Measurements from ENCODE around the gene TEAD1. TPM values are rescaled to one million over a fixed set of nuclear protein-coding genes. Genes with fewer than 3 reads are reported as not detected.

The TEAD1 gene
- total and polyA plus RNA-seq, 9 of the 15 experiments (the other 6 are each of a cell fraction or from before 2014, with no cell fraction given), result 1.7 to 17.7 (median 10.8) TPM

DNA sequence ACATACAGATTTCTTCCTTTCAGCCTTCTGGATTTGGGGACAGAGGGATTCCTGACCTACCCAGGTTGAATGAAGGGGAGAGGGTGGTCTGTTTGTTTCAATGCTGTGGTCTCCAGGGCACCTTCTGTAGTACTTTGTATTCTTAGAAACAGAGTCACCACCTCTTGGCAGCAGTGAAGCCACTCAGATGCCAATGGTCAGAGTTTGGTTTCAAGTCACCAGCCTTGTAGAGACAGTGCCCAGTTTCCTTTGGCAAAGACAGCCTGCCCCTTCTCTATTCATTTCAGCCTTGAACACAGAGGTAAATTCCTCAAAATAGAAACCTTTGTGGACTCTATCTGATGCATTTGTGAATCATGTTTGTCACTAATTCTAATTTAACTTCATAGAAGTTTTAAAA, 223.2 kb downstream of the TEAD1 start (continued):
- TF ChIP-seq, protein P1, sequence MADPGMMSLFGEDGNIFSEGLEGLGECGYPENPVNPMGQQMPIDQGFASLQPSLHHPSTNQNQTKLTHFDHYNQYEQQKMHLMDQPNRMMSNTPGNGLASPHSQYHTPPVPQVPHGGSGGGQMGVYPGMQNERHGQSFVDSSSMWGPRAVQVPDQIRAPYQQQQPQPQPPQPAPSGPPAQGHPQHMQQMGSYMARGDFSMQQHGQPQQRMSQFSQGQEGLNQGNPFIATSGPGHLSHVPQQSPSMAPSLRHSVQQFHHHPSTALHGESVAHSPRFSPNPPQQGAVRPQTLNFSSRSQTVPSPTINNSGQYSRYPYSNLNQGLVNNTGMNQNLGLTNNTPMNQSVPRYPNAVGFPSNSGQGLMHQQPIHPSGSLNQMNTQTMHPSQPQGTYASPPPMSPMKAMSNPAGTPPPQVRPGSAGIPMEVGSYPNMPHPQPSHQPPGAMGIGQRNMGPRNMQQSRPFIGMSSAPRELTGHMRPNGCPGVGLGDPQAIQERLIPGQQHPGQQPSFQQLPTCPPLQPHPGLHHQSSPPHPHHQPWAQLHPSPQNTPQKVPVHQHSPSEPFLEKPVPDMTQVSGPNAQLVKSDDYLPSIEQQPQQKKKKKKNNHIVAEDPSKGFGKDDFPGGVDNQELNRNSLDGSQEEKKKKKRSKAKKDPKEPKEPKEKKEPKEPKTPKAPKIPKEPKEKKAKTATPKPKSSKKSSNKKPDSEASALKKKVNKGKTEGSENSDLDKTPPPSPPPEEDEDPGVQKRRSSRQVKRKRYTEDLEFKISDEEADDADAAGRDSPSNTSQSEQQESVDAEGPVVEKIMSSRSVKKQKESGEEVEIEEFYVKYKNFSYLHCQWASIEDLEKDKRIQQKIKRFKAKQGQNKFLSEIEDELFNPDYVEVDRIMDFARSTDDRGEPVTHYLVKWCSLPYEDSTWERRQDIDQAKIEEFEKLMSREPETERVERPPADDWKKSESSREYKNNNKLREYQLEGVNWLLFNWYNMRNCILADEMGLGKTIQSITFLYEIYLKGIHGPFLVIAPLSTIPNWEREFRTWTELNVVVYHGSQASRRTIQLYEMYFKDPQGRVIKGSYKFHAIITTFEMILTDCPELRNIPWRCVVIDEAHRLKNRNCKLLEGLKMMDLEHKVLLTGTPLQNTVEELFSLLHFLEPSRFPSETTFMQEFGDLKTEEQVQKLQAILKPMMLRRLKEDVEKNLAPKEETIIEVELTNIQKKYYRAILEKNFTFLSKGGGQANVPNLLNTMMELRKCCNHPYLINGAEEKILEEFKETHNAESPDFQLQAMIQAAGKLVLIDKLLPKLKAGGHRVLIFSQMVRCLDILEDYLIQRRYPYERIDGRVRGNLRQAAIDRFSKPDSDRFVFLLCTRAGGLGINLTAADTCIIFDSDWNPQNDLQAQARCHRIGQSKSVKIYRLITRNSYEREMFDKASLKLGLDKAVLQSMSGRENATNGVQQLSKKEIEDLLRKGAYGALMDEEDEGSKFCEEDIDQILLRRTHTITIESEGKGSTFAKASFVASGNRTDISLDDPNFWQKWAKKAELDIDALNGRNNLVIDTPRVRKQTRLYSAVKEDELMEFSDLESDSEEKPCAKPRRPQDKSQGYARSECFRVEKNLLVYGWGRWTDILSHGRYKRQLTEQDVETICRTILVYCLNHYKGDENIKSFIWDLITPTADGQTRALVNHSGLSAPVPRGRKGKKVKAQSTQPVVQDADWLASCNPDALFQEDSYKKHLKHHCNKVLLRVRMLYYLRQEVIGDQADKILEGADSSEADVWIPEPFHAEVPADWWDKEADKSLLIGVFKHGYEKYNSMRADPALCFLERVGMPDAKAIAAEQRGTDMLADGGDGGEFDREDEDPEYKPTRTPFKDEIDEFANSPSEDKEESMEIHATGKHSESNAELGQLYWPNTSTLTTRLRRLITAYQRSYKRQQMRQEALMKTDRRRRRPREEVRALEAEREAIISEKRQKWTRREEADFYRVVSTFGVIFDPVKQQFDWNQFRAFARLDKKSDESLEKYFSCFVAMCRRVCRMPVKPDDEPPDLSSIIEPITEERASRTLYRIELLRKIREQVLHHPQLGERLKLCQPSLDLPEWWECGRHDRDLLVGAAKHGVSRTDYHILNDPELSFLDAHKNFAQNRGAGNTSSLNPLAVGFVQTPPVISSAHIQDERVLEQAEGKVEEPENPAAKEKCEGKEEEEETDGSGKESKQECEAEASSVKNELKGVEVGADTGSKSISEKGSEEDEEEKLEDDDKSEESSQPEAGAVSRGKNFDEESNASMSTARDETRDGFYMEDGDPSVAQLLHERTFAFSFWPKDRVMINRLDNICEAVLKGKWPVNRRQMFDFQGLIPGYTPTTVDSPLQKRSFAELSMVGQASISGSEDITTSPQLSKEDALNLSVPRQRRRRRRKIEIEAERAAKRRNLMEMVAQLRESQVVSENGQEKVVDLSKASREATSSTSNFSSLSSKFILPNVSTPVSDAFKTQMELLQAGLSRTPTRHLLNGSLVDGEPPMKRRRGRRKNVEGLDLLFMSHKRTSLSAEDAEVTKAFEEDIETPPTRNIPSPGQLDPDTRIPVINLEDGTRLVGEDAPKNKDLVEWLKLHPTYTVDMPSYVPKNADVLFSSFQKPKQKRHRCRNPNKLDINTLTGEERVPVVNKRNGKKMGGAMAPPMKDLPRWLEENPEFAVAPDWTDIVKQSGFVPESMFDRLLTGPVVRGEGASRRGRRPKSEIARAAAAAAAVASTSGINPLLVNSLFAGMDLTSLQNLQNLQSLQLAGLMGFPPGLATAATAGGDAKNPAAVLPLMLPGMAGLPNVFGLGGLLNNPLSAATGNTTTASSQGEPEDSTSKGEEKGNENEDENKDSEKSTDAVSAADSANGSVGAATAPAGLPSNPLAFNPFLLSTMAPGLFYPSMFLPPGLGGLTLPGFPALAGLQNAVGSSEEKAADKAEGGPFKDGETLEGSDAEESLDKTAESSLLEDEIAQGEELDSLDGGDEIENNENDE (IDR thresholded peaks at IDR 0.05; ENCODE audit: low read depth, low read length), result no peak
- no peak for TF ChIP-seq EP400 (IDR thresholded peaks at IDR 0.05)
- TF ChIP-seq, protein P2, sequence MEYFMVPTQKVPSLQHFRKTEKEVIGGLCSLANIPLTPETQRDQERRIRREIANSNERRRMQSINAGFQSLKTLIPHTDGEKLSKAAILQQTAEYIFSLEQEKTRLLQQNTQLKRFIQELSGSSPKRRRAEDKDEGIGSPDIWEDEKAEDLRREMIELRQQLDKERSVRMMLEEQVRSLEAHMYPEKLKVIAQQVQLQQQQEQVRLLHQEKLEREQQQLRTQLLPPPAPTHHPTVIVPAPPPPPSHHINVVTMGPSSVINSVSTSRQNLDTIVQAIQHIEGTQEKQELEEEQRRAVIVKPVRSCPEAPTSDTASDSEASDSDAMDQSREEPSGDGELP (CRISPR knock-in tag; IDR thresholded peaks at IDR 0.05; ENCODE audit: borderline replicate concordance), result no peak
